Loucy (cell line): ENCODE results near the gene CAMTA2.
A peak's percentile ranks its signal among the peaks of the same experiment; 100 is the strongest.

ENCODE experiments used
- H2AFZ ChIP-seq: fragments of 200-600 bp; sonication (generic); 2 replicates; pipeline ENCODE4 v1.6.0; 2016; ENCODE audit warnings: antibody characterized with exemption, mild to moderate bottlenecking, low read length, moderate library complexity
- H3F3A ChIP-seq: fragments of 200-600 bp; 2 replicates; pipeline ENCODE4 v1.6.0; 2016; ENCODE audit warnings: antibody characterized with exemption, low read depth, mild to moderate bottlenecking
- H3K27me3 ChIP-seq: fragments of 200-600 bp; sonication (generic); 2 replicates; pipeline ENCODE4 v1.6.1; 2014; ENCODE audit warnings: low read length, mild to moderate bottlenecking; ENCODE audit not compliant: insufficient read depth, poor library complexity, severe bottlenecking
- H3K36me3 ChIP-seq: fragments of 200-600 bp; sonication (generic); 2 replicates; pipeline ENCODE4 v1.6.1; 2016; ENCODE audit warnings: low read length; ENCODE audit not compliant: insufficient read depth
- H3K4me1 ChIP-seq: fragments of 200-600 bp; sonication (generic); 2 replicates; pipeline ENCODE4 v1.5.1; 2014; ENCODE audit warnings: low read length, mild to moderate bottlenecking; ENCODE audit not compliant: insufficient read depth, poor library complexity, severe bottlenecking
- H3K4me2 ChIP-seq: fragments of 200-600 bp; sonication (generic); 2 replicates; pipeline ENCODE4 v1.6.0; 2014; ENCODE audit warnings: antibody characterized with exemption, low read length, low read depth, mild to moderate bottlenecking; ENCODE audit not compliant: poor library complexity, severe bottlenecking
- H3K4me3 ChIP-seq: fragments of 200-600 bp; sonication (generic); 2 replicates; pipeline ENCODE4 v1.5.1; 2014; ENCODE audit warnings: low read length, mild to moderate bottlenecking, mixed read lengths; ENCODE audit not compliant: poor library complexity, severe bottlenecking
- H3K79me2 ChIP-seq: fragments of 200-600 bp; sonication (generic); 2 replicates; pipeline ENCODE4 v1.6.1; 2014; ENCODE audit warnings: low read length; ENCODE audit not compliant: insufficient read depth
- H3K9ac ChIP-seq: fragments of 200-600 bp; sonication (generic); 2 replicates; pipeline ENCODE4 v1.6.0; 2014; ENCODE audit warnings: mild to moderate bottlenecking, low read depth, low read length, moderate library complexity; ENCODE audit not compliant: poor library complexity, severe bottlenecking
- H3K9me2 ChIP-seq: fragments of 200-600 bp; sonication (generic); replicated peaks from 2 replicates; pipeline ENCODE4 v1.6.1; 2016; ENCODE audit warnings: low read depth, low read length, mixed read lengths
- H3K9me3 ChIP-seq: fragments of 200-600 bp; sonication (generic); 2 replicates; pipeline ENCODE4 v1.6.1; 2014; ENCODE audit warnings: mild to moderate bottlenecking, antibody characterized with exemption, low read length, low read depth; ENCODE audit not compliant: insufficient read depth
- H4K20me1 ChIP-seq: fragments of 200-600 bp; sonication (generic); 2 replicates; pipeline ENCODE4 v1.6.0; 2014; ENCODE audit warnings: antibody characterized with exemption, low read length, mild to moderate bottlenecking; ENCODE audit not compliant: insufficient read depth, poor library complexity, severe bottlenecking
- CTCF ChIP-seq: fragments of 200-600 bp; sonication (generic); conservative IDR thresholded peaks from 2 replicates; pipeline ENCODE4 v1.5.1; 2014; ENCODE audit warnings: mild to moderate bottlenecking, antibody characterized with exemption, low read length
- EZH2phosphoT487 ChIP-seq: fragments of 200-600 bp; IDR thresholded peaks from 2 replicates; pipeline ENCODE4 v1.6.1; 2018; ENCODE audit warnings: antibody characterized with exemption, mild to moderate bottlenecking, moderate library complexity, borderline replicate concordance

CAMTA2 gene

GRCh38 chr17:4944554-4945175 is 42.8 kb downstream of the CAMTA2 start:
- peak overlapping the region; percentile 99 for H3K9ac ChIP-seq
- no peak overlapping the region for H2AFZ ChIP-seq
- peaks cover 47% of the 10 kb centered on the region for H3K36me3 ChIP-seq
- peaks cover 76% of the 10 kb centered on the region for H4K20me1 ChIP-seq
- peaks cover 80% of the 10 kb centered on the region for H3K79me2 ChIP-seq
- H3K4me3 ChIP-seq: peak overlapping the region; percentile 90
- H3K4me1 ChIP-seq: peaks cover 52% of the 10 kb centered on the region
- peak overlapping the region; percentile 96 for H3K4me2 ChIP-seq
- H3F3A ChIP-seq: peaks cover 49% of the 10 kb centered on the region
- no peaks in the 10 kb centered on the region for H3K9me2 ChIP-seq
- no peaks in the 10 kb centered on the region for H3K9me3 ChIP-seq
- peaks cover 14% of the 10 kb centered on the region for H3K27me3 ChIP-seq
- TF ChIP-seq EZH2phosphoT487 (no peak), CTCF (no peak)

GRCh38 chr17:4944163-4944553 is 43.3 kb downstream of the CAMTA2 start:
- Histone ChIP-seq H3K4me2 (peak overlapping the region; percentile 96), H3K36me3 (peaks cover 47% of the 10 kb centered on the region), H4K20me1 (peaks cover 76% of the 10 kb centered on the region), H3K9ac (peak overlapping the region; percentile 99), H3K4me3 (peak overlapping the region; percentile 90), H3F3A (peaks cover 45% of the 10 kb centered on the region), H3K27me3 (peaks cover 14% of the 10 kb centered on the region), H3K9me2 (no peaks in the 10 kb centered on the region), H2AFZ (no peak overlapping the region), H3K79me2 (peaks cover 84% of the 10 kb centered on the region), H3K9me3 (no peaks in the 10 kb centered on the region), H3K4me1 (peaks cover 52% of the 10 kb centered on the region)
- TF ChIP-seq CTCF: no peak
- TF ChIP-seq EZH2phosphoT487: no peak

GRCh38 chr17:4942760-4943508 is 44.5 kb downstream of the CAMTA2 start:
- H3K79me2 ChIP-seq: peaks cover 91% of the 10 kb centered on the region

More at GRCh38 chr17:4942760-4943508, 44.5 kb downstream of the CAMTA2 start:
- Histone ChIP-seq H2AFZ (no peak overlapping the region), H3K4me1 (peaks cover 58% of the 10 kb centered on the region), H3K4me2 (peak overlapping the region; percentile 96), H4K20me1 (peaks cover 75% of the 10 kb centered on the region), H3K9me2 (no peaks in the 10 kb centered on the region), H3K27me3 (peaks cover 11% of the 10 kb centered on the region), H3K36me3 (peaks cover 47% of the 10 kb centered on the region), H3K4me3 (peak overlapping the region; percentile 90), H3K9ac (peak overlapping the region; percentile 99), H3K9me3 (no peaks in the 10 kb centered on the region), H3F3A (peaks cover 38% of the 10 kb centered on the region)
- TF ChIP-seq EZH2phosphoT487 (no peak), CTCF (no peak)
